ENCODE data around the gene TUBA3D. TPM values are rescaled to one million over a fixed set of nuclear protein-coding genes. Genes with fewer than 3 reads are reported as not detected.

TUBA3D gene
- total and polyA plus RNA-seq, 2 of the 13 experiments (the other 11 are each of a cell fraction or from before 2014, with no cell fraction given): not detected

DNA sequence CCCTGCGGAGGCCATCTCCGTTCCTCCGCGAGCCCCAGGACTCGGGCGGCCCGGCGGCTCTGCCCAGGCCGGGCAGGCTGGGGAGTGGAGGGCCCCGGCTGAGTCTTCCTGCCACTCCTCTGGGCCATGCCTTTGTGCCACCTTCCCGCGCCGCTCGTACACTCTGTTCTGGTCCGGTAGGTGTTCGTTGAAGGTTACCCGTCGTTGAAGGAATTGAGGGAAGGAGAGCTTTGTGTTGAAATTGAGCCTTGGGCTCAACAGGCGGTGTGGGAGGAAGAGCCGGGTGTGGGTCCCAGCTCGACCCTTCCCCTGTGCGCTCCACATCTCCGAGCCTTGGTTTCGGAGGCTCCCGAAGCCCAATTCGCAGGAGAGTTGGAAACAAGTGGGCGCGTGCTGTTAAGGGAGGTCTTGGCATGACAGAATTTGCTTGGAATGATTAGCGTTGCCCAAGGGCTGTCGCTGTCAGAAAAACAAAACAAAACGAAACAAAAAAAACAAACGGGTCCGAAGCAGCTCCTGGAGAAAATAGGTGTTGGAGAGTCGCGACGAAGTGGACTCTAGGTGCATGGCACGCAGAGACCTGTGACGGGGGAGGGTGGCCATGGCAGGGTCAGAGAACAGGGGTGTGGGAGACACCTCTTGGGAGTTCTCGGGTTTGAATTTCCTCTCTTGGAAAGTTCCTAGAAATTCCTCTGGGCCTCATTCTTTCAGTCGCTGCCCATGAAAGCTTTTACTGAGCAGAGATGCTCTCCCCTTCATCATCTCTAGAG is 17.5 kb downstream of the TUBA3D start (continued):
- TF ChIP-seq GABPA (IDR thresholded peaks at IDR 0.05; ENCODE audit: low read depth, low read length): no peak
- no peak for TF ChIP-seq GABPA (CRISPR knock-in tag; IDR thresholded peaks at IDR 0.05; ENCODE audit: low read depth)
- TF ChIP-seq, protein P1, sequence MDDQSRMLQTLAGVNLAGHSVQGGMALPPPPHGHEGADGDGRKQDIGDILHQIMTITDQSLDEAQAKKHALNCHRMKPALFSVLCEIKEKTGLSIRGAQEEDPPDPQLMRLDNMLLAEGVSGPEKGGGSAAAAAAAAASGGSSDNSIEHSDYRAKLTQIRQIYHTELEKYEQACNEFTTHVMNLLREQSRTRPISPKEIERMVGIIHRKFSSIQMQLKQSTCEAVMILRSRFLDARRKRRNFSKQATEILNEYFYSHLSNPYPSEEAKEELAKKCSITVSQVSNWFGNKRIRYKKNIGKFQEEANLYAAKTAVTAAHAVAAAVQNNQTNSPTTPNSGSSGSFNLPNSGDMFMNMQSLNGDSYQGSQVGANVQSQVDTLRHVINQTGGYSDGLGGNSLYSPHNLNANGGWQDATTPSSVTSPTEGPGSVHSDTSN (CRISPR knock-in tag; IDR thresholded peaks at IDR 0.05; ENCODE audit: borderline replicate concordance): no peak
- TF ChIP-seq THAP11 (CRISPR knock-in tag; IDR thresholded peaks at IDR 0.05): no peak
- TF ChIP-seq, protein P2, sequence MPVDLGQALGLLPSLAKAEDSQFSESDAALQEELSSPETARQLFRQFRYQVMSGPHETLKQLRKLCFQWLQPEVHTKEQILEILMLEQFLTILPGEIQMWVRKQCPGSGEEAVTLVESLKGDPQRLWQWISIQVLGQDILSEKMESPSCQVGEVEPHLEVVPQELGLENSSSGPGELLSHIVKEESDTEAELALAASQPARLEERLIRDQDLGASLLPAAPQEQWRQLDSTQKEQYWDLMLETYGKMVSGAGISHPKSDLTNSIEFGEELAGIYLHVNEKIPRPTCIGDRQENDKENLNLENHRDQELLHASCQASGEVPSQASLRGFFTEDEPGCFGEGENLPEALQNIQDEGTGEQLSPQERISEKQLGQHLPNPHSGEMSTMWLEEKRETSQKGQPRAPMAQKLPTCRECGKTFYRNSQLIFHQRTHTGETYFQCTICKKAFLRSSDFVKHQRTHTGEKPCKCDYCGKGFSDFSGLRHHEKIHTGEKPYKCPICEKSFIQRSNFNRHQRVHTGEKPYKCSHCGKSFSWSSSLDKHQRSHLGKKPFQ (CRISPR knock-in tag; IDR thresholded peaks at IDR 0.05; ENCODE audit: insufficient replicate concordance): peak; percentile 91
- TF ChIP-seq ZNF850 (CRISPR knock-in tag; conservative IDR thresholded peaks at IDR 0.05): no peak
- TF ChIP-seq, protein P3, sequence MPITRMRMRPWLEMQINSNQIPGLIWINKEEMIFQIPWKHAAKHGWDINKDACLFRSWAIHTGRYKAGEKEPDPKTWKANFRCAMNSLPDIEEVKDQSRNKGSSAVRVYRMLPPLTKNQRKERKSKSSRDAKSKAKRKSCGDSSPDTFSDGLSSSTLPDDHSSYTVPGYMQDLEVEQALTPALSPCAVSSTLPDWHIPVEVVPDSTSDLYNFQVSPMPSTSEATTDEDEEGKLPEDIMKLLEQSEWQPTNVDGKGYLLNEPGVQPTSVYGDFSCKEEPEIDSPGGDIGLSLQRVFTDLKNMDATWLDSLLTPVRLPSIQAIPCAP (CRISPR knock-in tag; IDR thresholded peaks at IDR 0.05; ENCODE audit: low read depth): no peak
- no peak for TF ChIP-seq SRSF9 (IDR thresholded peaks at IDR 0.05; ENCODE audit: borderline replicate concordance, insufficient read depth, low read depth, low read length, poor library complexity, severe bottlenecking)
- TF ChIP-seq ZNF329 (CRISPR knock-in tag; IDR thresholded peaks at IDR 0.05; ENCODE audit: low read depth): 0 out of 2 replicates have a peak, but pooled peaks have one; percentile 39
- TF ChIP-seq POGZ (CRISPR knock-in tag; IDR thresholded peaks at IDR 0.05): no peak
- no peak for TF ChIP-seq CBX1 (IDR thresholded peaks at IDR 0.05; ENCODE audit: low read depth)
- TF ChIP-seq, protein P4, sequence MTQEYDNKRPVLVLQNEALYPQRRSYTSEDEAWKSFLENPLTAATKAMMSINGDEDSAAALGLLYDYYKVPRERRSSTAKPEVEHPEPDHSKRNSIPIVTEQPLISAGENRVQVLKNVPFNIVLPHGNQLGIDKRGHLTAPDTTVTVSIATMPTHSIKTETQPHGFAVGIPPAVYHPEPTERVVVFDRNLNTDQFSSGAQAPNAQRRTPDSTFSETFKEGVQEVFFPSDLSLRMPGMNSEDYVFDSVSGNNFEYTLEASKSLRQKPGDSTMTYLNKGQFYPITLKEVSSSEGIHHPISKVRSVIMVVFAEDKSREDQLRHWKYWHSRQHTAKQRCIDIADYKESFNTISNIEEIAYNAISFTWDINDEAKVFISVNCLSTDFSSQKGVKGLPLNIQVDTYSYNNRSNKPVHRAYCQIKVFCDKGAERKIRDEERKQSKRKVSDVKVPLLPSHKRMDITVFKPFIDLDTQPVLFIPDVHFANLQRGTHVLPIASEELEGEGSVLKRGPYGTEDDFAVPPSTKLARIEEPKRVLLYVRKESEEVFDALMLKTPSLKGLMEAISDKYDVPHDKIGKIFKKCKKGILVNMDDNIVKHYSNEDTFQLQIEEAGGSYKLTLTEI (CRISPR knock-in tag; conservative IDR thresholded peaks at IDR 0.05): no peak
- no peak for TF ChIP-seq ZFP36L2 (CRISPR knock-in tag; IDR thresholded peaks at IDR 0.05)
- TF ChIP-seq REPIN1 (CRISPR knock-in tag; IDR thresholded peaks at IDR 0.05; ENCODE audit: borderline replicate concordance, low read depth): no peak
- no peak for TF ChIP-seq ZZZ3 (CRISPR knock-in tag; IDR thresholded peaks at IDR 0.05; ENCODE audit: borderline replicate concordance)
- TF ChIP-seq, protein P5, sequence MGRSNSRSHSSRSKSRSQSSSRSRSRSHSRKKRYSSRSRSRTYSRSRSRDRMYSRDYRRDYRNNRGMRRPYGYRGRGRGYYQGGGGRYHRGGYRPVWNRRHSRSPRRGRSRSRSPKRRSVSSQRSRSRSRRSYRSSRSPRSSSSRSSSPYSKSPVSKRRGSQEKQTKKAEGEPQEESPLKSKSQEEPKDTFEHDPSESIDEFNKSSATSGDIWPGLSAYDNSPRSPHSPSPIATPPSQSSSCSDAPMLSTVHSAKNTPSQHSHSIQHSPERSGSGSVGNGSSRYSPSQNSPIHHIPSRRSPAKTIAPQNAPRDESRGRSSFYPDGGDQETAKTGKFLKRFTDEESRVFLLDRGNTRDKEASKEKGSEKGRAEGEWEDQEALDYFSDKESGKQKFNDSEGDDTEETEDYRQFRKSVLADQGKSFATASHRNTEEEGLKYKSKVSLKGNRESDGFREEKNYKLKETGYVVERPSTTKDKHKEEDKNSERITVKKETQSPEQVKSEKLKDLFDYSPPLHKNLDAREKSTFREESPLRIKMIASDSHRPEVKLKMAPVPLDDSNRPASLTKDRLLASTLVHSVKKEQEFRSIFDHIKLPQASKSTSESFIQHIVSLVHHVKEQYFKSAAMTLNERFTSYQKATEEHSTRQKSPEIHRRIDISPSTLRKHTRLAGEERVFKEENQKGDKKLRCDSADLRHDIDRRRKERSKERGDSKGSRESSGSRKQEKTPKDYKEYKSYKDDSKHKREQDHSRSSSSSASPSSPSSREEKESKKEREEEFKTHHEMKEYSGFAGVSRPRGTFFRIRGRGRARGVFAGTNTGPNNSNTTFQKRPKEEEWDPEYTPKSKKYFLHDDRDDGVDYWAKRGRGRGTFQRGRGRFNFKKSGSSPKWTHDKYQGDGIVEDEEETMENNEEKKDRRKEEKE (IDR thresholded peaks at IDR 0.05): no peak
- TF ChIP-seq, protein P6, sequence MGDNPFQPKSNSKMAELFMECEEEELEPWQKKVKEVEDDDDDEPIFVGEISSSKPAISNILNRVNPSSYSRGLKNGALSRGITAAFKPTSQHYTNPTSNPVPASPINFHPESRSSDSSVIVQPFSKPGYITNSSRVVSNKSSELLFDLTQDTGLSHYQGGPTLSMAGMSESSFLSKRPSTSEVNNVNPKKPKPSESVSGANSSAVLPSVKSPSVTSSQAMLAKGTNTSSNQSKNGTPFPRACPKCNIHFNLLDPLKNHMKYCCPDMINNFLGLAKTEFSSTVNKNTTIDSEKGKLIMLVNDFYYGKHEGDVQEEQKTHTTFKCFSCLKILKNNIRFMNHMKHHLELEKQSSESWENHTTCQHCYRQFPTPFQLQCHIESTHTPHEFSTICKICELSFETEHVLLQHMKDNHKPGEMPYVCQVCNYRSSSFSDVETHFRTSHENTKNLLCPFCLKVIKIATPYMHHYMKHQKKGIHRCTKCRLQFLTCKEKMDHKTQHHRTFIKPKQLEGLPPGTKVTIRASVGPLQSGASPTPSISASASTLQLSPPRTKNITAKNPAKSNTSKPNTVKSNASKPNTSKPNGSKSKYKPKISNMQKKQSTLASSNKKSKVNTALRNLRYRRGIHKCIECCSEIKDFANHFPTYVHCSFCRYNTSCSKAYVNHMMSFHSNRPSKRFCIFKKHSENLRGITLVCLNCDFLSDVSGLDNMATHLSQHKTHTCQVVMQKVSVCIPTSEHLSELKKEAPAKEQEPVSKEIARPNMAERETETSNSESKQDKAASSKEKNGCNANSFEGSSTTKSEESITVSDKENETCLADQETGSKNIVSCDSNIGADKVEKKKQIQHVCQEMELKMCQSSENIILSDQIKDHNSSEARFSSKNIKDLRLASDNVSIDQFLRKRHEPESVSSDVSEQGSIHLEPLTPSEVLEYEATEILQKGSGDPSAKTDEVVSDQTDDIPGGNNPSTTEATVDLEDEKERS (CRISPR knock-in tag; IDR thresholded peaks at IDR 0.05): no peak

All from HepG2 (cell line).